ENCODE results near the gene HAPLN2.

The HAPLN2 gene

DNA sequence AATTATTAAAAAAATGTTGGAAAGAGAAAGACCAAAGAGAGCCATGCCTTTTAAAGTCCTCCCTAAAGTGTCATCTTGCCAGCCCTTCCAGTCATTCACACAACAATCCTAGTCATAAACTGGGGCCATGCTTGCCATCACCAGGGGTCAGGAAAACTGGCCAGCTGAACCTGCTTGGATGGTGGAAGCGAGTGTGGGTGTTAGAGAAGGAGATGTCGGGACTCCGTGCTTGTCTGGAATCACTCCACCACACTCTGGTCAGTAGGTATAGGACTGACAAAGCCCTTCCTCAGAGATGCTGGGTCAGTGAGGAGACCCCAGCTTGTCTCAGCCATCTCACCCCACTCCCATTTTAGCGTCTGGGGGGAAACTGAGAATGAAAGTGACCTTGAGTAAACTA is 3.3 kb upstream of the HAPLN2 start:
- TF ChIP-seq, protein P1, sequence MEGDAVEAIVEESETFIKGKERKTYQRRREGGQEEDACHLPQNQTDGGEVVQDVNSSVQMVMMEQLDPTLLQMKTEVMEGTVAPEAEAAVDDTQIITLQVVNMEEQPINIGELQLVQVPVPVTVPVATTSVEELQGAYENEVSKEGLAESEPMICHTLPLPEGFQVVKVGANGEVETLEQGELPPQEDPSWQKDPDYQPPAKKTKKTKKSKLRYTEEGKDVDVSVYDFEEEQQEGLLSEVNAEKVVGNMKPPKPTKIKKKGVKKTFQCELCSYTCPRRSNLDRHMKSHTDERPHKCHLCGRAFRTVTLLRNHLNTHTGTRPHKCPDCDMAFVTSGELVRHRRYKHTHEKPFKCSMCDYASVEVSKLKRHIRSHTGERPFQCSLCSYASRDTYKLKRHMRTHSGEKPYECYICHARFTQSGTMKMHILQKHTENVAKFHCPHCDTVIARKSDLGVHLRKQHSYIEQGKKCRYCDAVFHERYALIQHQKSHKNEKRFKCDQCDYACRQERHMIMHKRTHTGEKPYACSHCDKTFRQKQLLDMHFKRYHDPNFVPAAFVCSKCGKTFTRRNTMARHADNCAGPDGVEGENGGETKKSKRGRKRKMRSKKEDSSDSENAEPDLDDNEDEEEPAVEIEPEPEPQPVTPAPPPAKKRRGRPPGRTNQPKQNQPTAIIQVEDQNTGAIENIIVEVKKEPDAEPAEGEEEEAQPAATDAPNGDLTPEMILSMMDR (IDR thresholded peaks at IDR 0.05; ENCODE audit: borderline replicate concordance, extremely low read depth, low read length, poor library complexity, severe bottlenecking): no peak
- TF ChIP-seq EZH2 (IDR thresholded peaks at IDR 0.05; ENCODE audit: borderline replicate concordance, low read depth, low read length, severe bottlenecking): no peak
- Histone ChIP-seq H2AFZ (ENCODE audit: low read depth, low read length) (no peak overlapping the region), H3K27ac (ENCODE audit: low read length) (no peak overlapping the region), H3K79me2 (ENCODE audit: insufficient read depth, low read length) (no peaks in the 10 kb centered on the region), H3K9ac (ENCODE audit: low read depth, low read length) (no peak overlapping the region), H3K4me2 (ENCODE audit: insufficient read depth, low read length) (no peak overlapping the region), H3K27me3 (ENCODE audit: insufficient read depth, low read length, poor library complexity) (peaks cover 7% of the 10 kb centered on the region), H3K9me3 (ENCODE audit: insufficient read depth, low read length, severe bottlenecking) (no peaks in the 10 kb centered on the region), H3K4me1 (ENCODE audit: insufficient read depth, low read length) (no peaks in the 10 kb centered on the region), H3K36me3 (ENCODE audit: insufficient read depth, low read length) (no peaks in the 10 kb centered on the region), H4K20me1 (ENCODE audit: insufficient read depth, low read length) (no peaks in the 10 kb centered on the region), H3K4me3 (ENCODE audit: low read depth in 1 of 2, low read length in 2 of 2) (no peak overlapping the region)
- ATAC-seq (ENCODE audit: insufficient read depth, low read depth) (no peak), DNase-seq (no peak)

DNA sequence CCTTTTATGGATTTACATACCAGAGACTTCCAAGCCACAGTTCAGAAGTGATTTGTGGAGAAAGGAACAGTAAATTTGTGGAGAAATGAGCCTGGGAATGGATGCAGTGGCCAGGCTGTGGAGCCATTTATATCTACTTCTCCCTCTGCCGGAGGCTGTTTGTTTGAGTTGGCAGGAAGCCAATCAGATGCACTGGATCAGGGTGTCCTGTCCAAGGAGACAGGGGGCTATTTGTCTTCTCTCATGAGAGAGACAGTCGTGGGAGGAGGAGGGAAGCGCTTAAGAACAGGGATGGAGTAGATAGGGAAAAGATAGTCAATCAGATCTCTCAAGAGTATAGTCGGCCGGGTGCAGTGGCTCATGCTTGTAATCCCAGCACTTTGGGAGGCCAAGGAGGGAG is 2.8 kb upstream of the HAPLN2 start:
- no peak overlapping the region for H2AFZ ChIP-seq (ENCODE audit: low read depth, low read length)
- H3K9me3 ChIP-seq (ENCODE audit: insufficient read depth, low read length, severe bottlenecking): no peaks in the 10 kb centered on the region
- no peak overlapping the region for H3K4me3 ChIP-seq (ENCODE audit: low read depth in 1 of 2, low read length in 2 of 2)
- TF ChIP-seq, protein P1 (IDR thresholded peaks at IDR 0.05; ENCODE audit: borderline replicate concordance, extremely low read depth, low read length, poor library complexity, severe bottlenecking): no peak
- TF ChIP-seq EZH2 (IDR thresholded peaks at IDR 0.05; ENCODE audit: borderline replicate concordance, low read depth, low read length, severe bottlenecking): no peak
- no peaks in the 10 kb centered on the region for H3K79me2 ChIP-seq (ENCODE audit: insufficient read depth, low read length)
- ATAC-seq (ENCODE audit: insufficient read depth, low read depth): no peak
- no peaks in the 10 kb centered on the region for H4K20me1 ChIP-seq (ENCODE audit: insufficient read depth, low read length)
- H3K4me1 ChIP-seq (ENCODE audit: insufficient read depth, low read length): no peaks in the 10 kb centered on the region
- no peak overlapping the region for H3K4me2 ChIP-seq (ENCODE audit: insufficient read depth, low read length)
- no peak overlapping the region for H3K9ac ChIP-seq (ENCODE audit: low read depth, low read length)
- DNase-seq: no peak
- peaks cover 7% of the 10 kb centered on the region for H3K27me3 ChIP-seq (ENCODE audit: insufficient read depth, low read length, poor library complexity)
- H3K27ac ChIP-seq (ENCODE audit: low read length): no peak overlapping the region
- H3K36me3 ChIP-seq (ENCODE audit: insufficient read depth, low read length): no peaks in the 10 kb centered on the region

DNA sequence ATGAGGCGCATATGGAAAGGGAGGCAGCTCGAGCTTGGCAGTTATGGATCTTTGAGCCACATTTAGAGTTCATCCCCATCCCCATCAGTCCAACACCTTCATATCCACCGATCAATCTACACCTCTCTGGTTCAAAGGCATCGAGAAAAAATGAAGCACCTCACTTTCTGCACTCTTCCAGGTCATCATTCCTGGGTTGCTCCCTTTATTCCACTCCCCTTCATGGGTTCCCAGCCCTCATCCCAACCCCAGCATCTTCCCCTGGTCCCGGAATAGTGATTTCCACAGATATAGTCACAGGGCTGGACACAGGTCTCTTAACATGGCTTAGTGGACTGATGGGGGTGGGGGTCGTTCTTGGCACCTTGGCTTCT is 354 bp downstream of the HAPLN2 start:
- Histone ChIP-seq H3K27me3 (ENCODE audit: insufficient read depth, low read length, poor library complexity) (peaks cover 7% of the 10 kb centered on the region), H3K9ac (ENCODE audit: low read depth, low read length) (no peak overlapping the region), H3K9me3 (ENCODE audit: insufficient read depth, low read length, severe bottlenecking) (no peaks in the 10 kb centered on the region), H3K27ac (ENCODE audit: low read length) (no peak overlapping the region), H3K4me2 (ENCODE audit: insufficient read depth, low read length) (no peak overlapping the region), H2AFZ (ENCODE audit: low read depth, low read length) (no peak overlapping the region), H3K4me3 (ENCODE audit: low read depth in 1 of 2, low read length in 2 of 2) (no peak overlapping the region), H4K20me1 (ENCODE audit: insufficient read depth, low read length) (no peaks in the 10 kb centered on the region), H3K36me3 (ENCODE audit: insufficient read depth, low read length) (no peaks in the 10 kb centered on the region), H3K79me2 (ENCODE audit: insufficient read depth, low read length) (no peaks in the 10 kb centered on the region), H3K4me1 (ENCODE audit: insufficient read depth, low read length) (no peaks in the 10 kb centered on the region)
- DNase-seq (no peak), ATAC-seq (ENCODE audit: insufficient read depth, low read depth) (no peak)
- TF ChIP-seq, protein P1 (IDR thresholded peaks at IDR 0.05; ENCODE audit: borderline replicate concordance, extremely low read depth, low read length, poor library complexity, severe bottlenecking): no peak
- TF ChIP-seq EZH2 (IDR thresholded peaks at IDR 0.05; ENCODE audit: borderline replicate concordance, low read depth, low read length, severe bottlenecking): no peak

Data from DND-41 (cell line).